ENCODE results near the gene CDC5L.

The CDC5L gene

GRCh38 chr6:44425951-44426350 is 38.4 kb downstream of the CDC5L start:
- Histone ChIP-seq H3K79me2 (ENCODE audit: insufficient read depth, low read length) (no peaks in the 10 kb centered on the region), H3K4me3 (ENCODE audit: low read depth, low read length, poor library complexity, severe bottlenecking) (no peak overlapping the region), H3K9ac (ENCODE audit: low read length) (no peak overlapping the region), H3K4me2 (ENCODE audit: low read length) (no peak overlapping the region), H3K4me1 (ENCODE audit: insufficient read depth, low read length, severe bottlenecking) (peaks cover 4% of the 10 kb centered on the region), H3K9me2 (ENCODE audit: low read depth, low read length) (no peaks in the 10 kb centered on the region), H3K27me3 (ENCODE audit: insufficient read depth, low read length) (no peaks in the 10 kb centered on the region), H3K27ac (ENCODE audit: low read depth, low read length, poor library complexity, severe bottlenecking) (no peak overlapping the region), H3K9me3 (ENCODE audit: low read length) (no peaks in the 10 kb centered on the region), H3F3A (ENCODE audit: insufficient read depth, low read length) (no peaks in the 10 kb centered on the region), H3K36me3 (ENCODE audit: insufficient read depth, low read length) (peaks cover 93% of the 10 kb centered on the region), H2AFZ (ENCODE audit: low read length) (no peak overlapping the region), H4K20me1 (ENCODE audit: insufficient read depth, low read length) (no peaks in the 10 kb centered on the region)
- TF ChIP-seq, protein P1, sequence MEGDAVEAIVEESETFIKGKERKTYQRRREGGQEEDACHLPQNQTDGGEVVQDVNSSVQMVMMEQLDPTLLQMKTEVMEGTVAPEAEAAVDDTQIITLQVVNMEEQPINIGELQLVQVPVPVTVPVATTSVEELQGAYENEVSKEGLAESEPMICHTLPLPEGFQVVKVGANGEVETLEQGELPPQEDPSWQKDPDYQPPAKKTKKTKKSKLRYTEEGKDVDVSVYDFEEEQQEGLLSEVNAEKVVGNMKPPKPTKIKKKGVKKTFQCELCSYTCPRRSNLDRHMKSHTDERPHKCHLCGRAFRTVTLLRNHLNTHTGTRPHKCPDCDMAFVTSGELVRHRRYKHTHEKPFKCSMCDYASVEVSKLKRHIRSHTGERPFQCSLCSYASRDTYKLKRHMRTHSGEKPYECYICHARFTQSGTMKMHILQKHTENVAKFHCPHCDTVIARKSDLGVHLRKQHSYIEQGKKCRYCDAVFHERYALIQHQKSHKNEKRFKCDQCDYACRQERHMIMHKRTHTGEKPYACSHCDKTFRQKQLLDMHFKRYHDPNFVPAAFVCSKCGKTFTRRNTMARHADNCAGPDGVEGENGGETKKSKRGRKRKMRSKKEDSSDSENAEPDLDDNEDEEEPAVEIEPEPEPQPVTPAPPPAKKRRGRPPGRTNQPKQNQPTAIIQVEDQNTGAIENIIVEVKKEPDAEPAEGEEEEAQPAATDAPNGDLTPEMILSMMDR (IDR thresholded peaks at IDR 0.05; ENCODE audit: low read length): no peak
- TF ChIP-seq EZH2 (IDR thresholded peaks at IDR 0.05; ENCODE audit: borderline replicate concordance, low read length): no peak

GRCh38 chr6:44428682-44429081 is 41.2 kb downstream of the CDC5L start:
- TF ChIP-seq, protein P1 (IDR thresholded peaks at IDR 0.05; ENCODE audit: low read length): no peak
- TF ChIP-seq EZH2 (IDR thresholded peaks at IDR 0.05; ENCODE audit: borderline replicate concordance, low read length): no peak
- Histone ChIP-seq H3K4me3 (ENCODE audit: low read depth, low read length, poor library complexity, severe bottlenecking) (no peak overlapping the region), H3K9me3 (ENCODE audit: low read length) (no peaks in the 10 kb centered on the region), H3K4me2 (ENCODE audit: low read length) (no peak overlapping the region), H3K4me1 (ENCODE audit: insufficient read depth, low read length, severe bottlenecking) (peaks cover 4% of the 10 kb centered on the region), H4K20me1 (ENCODE audit: insufficient read depth, low read length) (no peaks in the 10 kb centered on the region), H3K36me3 (ENCODE audit: insufficient read depth, low read length) (peaks cover 92% of the 10 kb centered on the region; the same call in 1 of the 2 replicates), H3F3A (ENCODE audit: insufficient read depth, low read length) (no peaks in the 10 kb centered on the region), H3K9me2 (ENCODE audit: low read depth, low read length) (no peaks in the 10 kb centered on the region), H2AFZ (ENCODE audit: low read length) (no peak overlapping the region), H3K27me3 (ENCODE audit: insufficient read depth, low read length) (no peaks in the 10 kb centered on the region), H3K79me2 (ENCODE audit: insufficient read depth, low read length) (no peaks in the 10 kb centered on the region), H3K27ac (ENCODE audit: low read depth, low read length, poor library complexity, severe bottlenecking) (no peak overlapping the region), H3K9ac (ENCODE audit: low read length) (no peak overlapping the region)

DNA sequence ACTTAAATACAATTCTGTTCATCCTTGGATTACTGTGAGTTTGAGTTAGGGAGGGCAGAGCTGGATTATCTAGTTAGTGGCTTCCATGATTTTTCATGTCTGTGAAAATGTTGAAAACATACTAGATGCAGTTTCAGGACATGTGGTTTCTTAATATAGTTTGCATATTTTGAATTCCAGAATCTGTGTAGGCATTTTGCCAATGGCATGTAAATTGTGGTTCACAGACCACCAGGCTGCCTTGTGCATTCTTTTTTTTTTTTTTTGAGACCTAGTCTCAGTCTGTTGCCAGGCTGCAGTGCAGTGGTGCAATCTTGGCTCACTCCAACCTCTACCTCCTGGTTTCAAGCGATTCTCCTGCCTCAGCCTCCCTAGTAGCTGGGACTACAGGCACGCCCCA is 42.8 kb downstream of the CDC5L start:
- no peaks in the 10 kb centered on the region for H3K27me3 ChIP-seq (ENCODE audit: insufficient read depth, low read length)
- H2AFZ ChIP-seq (ENCODE audit: low read length): no peak overlapping the region
- H3K79me2 ChIP-seq (ENCODE audit: insufficient read depth, low read length): no peaks in the 10 kb centered on the region; the same call in 1 of the 2 replicates
- H4K20me1 ChIP-seq (ENCODE audit: insufficient read depth, low read length): 0 out of 2 replicates have a peak, but pooled peaks cover 3% of the 10 kb centered on the region
- H3K4me3 ChIP-seq (ENCODE audit: low read depth, low read length, poor library complexity, severe bottlenecking): no peak overlapping the region
- no peaks in the 10 kb centered on the region for H3K9me2 ChIP-seq (ENCODE audit: low read depth, low read length)
- H3K36me3 ChIP-seq (ENCODE audit: insufficient read depth, low read length): peaks cover 89% of the 10 kb centered on the region
- no peaks in the 10 kb centered on the region for H3K9me3 ChIP-seq (ENCODE audit: low read length)
- H3K4me1 ChIP-seq (ENCODE audit: insufficient read depth, low read length, severe bottlenecking): peaks cover 4% of the 10 kb centered on the region
- no peak overlapping the region for H3K4me2 ChIP-seq (ENCODE audit: low read length)
- no peak for TF ChIP-seq EZH2 (IDR thresholded peaks at IDR 0.05; ENCODE audit: borderline replicate concordance, low read length)
- TF ChIP-seq, protein P1 (IDR thresholded peaks at IDR 0.05; ENCODE audit: low read length): no peak
- H3K9ac ChIP-seq (ENCODE audit: low read length): no peak overlapping the region
- no peaks in the 10 kb centered on the region for H3F3A ChIP-seq (ENCODE audit: insufficient read depth, low read length)
- H3K27ac ChIP-seq (ENCODE audit: low read depth, low read length, poor library complexity, severe bottlenecking): no peak overlapping the region

Measured in OCI-LY1 (cell line).